GM23338 (cell line): Measurements from ENCODE around the gene CCDC24. TPM values are rescaled to one million over a fixed set of nuclear protein-coding genes. Genes with fewer than 3 reads are reported as not detected.

ENCODE experiments used
- EZH2phosphoT487 ChIP-seq: fragments of 200-600 bp; sonication (generic); IDR thresholded peaks from one replicate; pipeline ENCODE4 v1.8.1; 2018; ENCODE audit warnings: antibody characterized with exemption; ENCODE audit not compliant: unreplicated experiment
- NANOG ChIP-seq: IDR thresholded peaks from 2 replicates; pipeline ENCODE4 v1.6.1; 2016; ENCODE audit warnings: antibody characterized with exemption, borderline replicate concordance
- POLR2AphosphoS5 ChIP-seq: IDR thresholded peaks from 2 replicates; pipeline ENCODE4 v1.6.1; 2016; ENCODE audit warnings: antibody characterized with exemption, low read depth
- STAT1 ChIP-seq: IDR thresholded peaks from one replicate; pipeline ENCODE4 v1.6.1; 2016; ENCODE audit warnings: antibody characterized with exemption; ENCODE audit not compliant: unreplicated experiment
- polyA plus RNA-seq: library from polyadenylated mRNA; unstranded; fragments of >200 nt; fragmentation: Nextera tagmentation; extraction: Ambion mirVana; gene quantifications from 2 replicates; pipeline ENCODE4 v1.2.1, GENCODE V29; 2016
- total RNA-seq: library from RNA; depleted of rRNA; stranded (reverse); fragments of >200 nt; shearing (Covaris generic); gene quantifications from 2 replicates; pipeline ENCODE4 v1.2.3, GENCODE V29; 2014
- TF ChIP-seq, protein P1 (sequence below): fragments of 250-450 bp; sonication (Bioruptor Pico); IDR thresholded peaks from 2 replicates; pipeline ENCODE4 v1.5.0; 2020; ENCODE audit warnings: mild to moderate bottlenecking, moderate library complexity
- TF ChIP-seq, protein P2 (sequence below), 2 experiments: fragments of 200-600 bp in 1 of 2; sonication (generic) in 1 of 2; conservative IDR thresholded peaks; 2 replicates each; pipeline versions ENCODE4 v1.5.1 to v1.6.1; 2016 to 2017; ENCODE audit warnings: antibody characterized with exemption in 2 of 2, low read depth in 2 of 2, mild to moderate bottlenecking in 2 of 2, moderate library complexity in 1 of 2
- TF ChIP-seq, protein P3 (sequence below): IDR thresholded peaks from 2 replicates; pipeline ENCODE4 v1.6.1; 2016; ENCODE audit warnings: antibody characterized with exemption

The CCDC24 gene
- total and polyA plus RNA-seq, 2 experiments from 2014 or later = 8.3 to 17.2 TPM

DNA sequence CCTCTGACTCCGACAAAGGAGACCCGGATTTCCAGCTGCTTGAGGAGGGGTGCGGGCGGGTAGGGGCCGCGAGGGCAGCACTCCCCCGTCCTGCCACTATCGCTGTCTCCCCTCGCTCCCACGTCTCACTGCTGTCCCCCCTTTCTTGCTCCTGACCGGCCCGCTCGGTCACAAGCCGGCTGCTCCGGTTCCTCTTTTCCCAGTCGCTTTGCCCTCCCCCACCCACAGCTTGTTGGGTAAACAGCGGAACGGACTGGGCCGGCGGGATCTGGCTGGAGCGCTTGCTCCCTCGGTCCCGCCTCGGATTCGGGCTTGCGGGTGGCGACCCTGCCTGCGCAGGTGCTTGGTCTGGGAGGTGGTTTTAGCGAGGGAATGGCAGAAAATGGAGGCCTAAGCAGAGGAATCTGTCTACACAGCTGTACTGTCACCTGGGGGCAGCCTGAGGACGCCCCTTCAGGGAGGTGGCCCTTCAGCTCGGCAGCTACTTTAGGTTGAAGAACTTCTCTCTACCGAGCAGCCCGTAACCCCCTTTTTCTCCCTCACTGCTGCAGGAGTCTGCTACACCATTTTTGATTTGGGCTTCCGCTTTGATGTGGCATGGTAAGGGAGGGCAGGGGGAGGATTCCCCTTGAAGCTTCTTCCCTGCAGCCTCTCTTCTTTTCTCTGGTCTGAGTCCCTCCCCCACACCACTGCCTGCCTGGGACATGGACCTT lies 16.0 kb upstream of the CCDC24 start (continued):
- TF ChIP-seq, protein P1, sequence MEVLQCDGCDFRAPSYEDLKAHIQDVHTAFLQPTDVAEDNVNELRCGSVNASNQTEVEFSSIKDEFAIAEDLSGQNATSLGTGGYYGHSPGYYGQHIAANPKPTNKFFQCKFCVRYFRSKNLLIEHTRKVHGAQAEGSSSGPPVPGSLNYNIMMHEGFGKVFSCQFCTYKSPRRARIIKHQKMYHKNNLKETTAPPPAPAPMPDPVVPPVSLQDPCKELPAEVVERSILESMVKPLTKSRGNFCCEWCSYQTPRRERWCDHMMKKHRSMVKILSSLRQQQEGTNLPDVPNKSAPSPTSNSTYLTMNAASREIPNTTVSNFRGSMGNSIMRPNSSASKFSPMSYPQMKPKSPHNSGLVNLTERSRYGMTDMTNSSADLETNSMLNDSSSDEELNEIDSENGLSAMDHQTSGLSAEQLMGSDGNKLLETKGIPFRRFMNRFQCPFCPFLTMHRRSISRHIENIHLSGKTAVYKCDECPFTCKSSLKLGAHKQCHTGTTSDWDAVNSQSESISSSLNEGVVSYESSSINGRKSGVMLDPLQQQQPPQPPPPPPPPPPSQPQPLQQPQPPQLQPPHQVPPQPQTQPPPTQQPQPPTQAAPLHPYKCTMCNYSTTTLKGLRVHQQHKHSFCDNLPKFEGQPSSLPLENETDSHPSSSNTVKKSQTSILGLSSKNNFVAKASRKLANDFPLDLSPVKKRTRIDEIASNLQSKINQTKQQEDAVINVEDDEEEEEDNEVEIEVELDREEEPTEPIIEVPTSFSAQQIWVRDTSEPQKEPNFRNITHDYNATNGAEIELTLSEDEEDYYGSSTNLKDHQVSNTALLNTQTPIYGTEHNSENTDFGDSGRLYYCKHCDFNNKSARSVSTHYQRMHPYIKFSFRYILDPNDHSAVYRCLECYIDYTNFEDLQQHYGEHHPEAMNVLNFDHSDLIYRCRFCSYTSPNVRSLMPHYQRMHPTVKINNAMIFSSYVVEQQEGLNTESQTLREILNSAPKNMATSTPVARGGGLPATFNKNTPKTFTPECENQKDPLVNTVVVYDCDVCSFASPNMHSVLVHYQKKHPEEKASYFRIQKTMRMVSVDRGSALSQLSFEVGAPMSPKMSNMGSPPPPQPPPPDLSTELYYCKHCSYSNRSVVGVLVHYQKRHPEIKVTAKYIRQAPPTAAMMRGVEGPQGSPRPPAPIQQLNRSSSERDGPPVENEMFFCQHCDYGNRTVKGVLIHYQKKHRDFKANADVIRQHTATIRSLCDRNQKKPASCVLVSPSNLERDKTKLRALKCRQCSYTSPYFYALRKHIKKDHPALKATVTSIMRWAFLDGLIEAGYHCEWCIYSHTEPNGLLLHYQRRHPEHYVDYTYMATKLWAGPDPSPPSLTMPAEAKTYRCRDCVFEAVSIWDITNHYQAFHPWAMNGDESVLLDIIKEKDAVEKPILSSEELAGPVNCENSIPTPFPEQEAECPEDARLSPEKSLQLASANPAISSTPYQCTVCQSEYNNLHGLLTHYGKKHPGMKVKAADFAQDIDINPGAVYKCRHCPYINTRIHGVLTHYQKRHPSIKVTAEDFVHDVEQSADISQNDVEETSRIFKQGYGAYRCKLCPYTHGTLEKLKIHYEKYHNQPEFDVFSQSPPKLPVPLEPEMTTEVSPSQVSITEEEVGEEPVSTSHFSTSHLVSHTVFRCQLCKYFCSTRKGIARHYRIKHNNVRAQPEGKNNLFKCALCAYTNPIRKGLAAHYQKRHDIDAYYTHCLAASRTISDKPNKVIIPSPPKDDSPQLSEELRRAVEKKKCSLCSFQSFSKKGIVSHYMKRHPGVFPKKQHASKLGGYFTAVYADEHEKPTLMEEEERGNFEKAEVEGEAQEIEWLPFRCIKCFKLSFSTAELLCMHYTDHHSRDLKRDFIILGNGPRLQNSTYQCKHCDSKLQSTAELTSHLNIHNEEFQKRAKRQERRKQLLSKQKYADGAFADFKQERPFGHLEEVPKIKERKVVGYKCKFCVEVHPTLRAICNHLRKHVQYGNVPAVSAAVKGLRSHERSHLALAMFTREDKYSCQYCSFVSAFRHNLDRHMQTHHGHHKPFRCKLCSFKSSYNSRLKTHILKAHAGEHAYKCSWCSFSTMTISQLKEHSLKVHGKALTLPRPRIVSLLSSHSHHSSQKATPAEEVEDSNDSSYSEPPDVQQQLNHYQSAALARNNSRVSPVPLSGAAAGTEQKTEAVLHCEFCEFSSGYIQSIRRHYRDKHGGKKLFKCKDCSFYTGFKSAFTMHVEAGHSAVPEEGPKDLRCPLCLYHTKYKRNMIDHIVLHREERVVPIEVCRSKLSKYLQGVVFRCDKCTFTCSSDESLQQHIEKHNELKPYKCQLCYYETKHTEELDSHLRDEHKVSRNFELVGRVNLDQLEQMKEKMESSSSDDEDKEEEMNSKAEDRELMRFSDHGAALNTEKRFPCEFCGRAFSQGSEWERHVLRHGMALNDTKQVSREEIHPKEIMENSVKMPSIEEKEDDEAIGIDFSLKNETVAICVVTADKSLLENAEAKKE (CRISPR knock-in tag) = no peak
- TF ChIP-seq, protein P2, sequence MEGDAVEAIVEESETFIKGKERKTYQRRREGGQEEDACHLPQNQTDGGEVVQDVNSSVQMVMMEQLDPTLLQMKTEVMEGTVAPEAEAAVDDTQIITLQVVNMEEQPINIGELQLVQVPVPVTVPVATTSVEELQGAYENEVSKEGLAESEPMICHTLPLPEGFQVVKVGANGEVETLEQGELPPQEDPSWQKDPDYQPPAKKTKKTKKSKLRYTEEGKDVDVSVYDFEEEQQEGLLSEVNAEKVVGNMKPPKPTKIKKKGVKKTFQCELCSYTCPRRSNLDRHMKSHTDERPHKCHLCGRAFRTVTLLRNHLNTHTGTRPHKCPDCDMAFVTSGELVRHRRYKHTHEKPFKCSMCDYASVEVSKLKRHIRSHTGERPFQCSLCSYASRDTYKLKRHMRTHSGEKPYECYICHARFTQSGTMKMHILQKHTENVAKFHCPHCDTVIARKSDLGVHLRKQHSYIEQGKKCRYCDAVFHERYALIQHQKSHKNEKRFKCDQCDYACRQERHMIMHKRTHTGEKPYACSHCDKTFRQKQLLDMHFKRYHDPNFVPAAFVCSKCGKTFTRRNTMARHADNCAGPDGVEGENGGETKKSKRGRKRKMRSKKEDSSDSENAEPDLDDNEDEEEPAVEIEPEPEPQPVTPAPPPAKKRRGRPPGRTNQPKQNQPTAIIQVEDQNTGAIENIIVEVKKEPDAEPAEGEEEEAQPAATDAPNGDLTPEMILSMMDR (conservative IDR thresholded peaks at IDR 0.05; ENCODE audit: low read depth in 2 of 2) = no peak
- TF ChIP-seq NANOG (no peak), STAT1 (no peak), POLR2AphosphoS5 (no peak), EZH2phosphoT487 (no peak)
- TF ChIP-seq, protein P3, sequence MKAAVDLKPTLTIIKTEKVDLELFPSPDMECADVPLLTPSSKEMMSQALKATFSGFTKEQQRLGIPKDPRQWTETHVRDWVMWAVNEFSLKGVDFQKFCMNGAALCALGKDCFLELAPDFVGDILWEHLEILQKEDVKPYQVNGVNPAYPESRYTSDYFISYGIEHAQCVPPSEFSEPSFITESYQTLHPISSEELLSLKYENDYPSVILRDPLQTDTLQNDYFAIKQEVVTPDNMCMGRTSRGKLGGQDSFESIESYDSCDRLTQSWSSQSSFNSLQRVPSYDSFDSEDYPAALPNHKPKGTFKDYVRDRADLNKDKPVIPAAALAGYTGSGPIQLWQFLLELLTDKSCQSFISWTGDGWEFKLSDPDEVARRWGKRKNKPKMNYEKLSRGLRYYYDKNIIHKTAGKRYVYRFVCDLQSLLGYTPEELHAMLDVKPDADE = no peak
